Measurements from ENCODE around the gene RNF6. TPM values are rescaled to one million over a fixed set of nuclear protein-coding genes. Genes with fewer than 3 reads are reported as not detected.
"Not testable (repeated sequence)": the region's sequence is repeated elsewhere in the genome, so short reads cannot be mapped to it uniquely, and the experiment has no call there.

The RNF6 gene
- polyA plus RNA-seq (ENCODE audit: low read depth in 6 of 6) = 10 to 100 TPM; 37.7 to 60.9 (median 45.1) TPM

- peak within 1 kb of the TSS; percentile 96 to 100 (median 99) for H3K27ac Mint-ChIP-seq
Measured at GRCh38 chr13:26221721-26222519, at the start of gene RNF6. RNF6 (minus strand) TSS chr13:26222314; CDS start chr13:26219649, 2,665 bp downstream.

GRCh38 chr13:26270707-26271106, 48.6 kb upstream of the RNF6 start:
- Mint-ChIP-seq H3K27me3 (no peaks in the 10 kb centered on the region), H3K9me3 (no peaks in the 10 kb centered on the region), H3K4me3 (no peak overlapping the region), H3K4me1 (peaks cover 24 to 34% (median 29%) of the 10 kb centered on the region in 3 donors), H3K36me3 (no peaks in the 10 kb centered on the region), H3K27ac (peak overlapping the region in 1 of 6 donors; percentile 57)
- ATAC-seq (ENCODE audit: low read depth in 2 of 2) (no peak), DNase-seq (no peak)

More at GRCh38 chr13:26221721-26222519, at the start of gene RNF6:
- peaks cover 16 to 21% of the 10 kb centered on the region in 2 donors for H3K36me3 Mint-ChIP-seq
- peaks cover 4 to 16% (median 7%) of the 10 kb centered on the region in 3 donors for H3K27me3 Mint-ChIP-seq
- ATAC-seq (ENCODE audit: low read depth in 2 of 2) (peak; percentile 88 to 89), DNase-seq (peak; percentile 87)
- peaks cover 0 to 1% (median 0%) of the 10 kb centered on the region in 7 donors for H3K9me3 Mint-ChIP-seq
- H3K4me1 Mint-ChIP-seq = peaks cover 28 to 36% (median 36%) of the 10 kb centered on the region in 3 donors
- H3K4me3 Mint-ChIP-seq = peak within 1 kb of the TSS; percentile 95 to 100 (median 98)

- peaks cover 0 to 2% (median 0%) of the 10 kb centered on the region in 7 donors for H3K9me3 Mint-ChIP-seq
- H3K27ac Mint-ChIP-seq = peak overlapping the region in 1 of 6 donors; percentile 2
- H3K4me3 Mint-ChIP-seq = peak overlapping the region in 1 of 8 donors; percentile 0
- no peak for ATAC-seq (ENCODE audit: low read depth in 2 of 2)
- H3K4me1 Mint-ChIP-seq = peaks cover 29 to 49% (median 37%) of the 10 kb centered on the region in 3 donors
- no peak for DNase-seq
- H3K36me3 Mint-ChIP-seq = no peaks in the 10 kb centered on the region
- no peaks in the 10 kb centered on the region for H3K27me3 Mint-ChIP-seq
Measured at GRCh38 chr13:26266311-26266710, 44.2 kb upstream of the RNF6 start.

- DNase-seq = no peak
- Mint-ChIP-seq H3K9me3 (peaks cover 0 to 2% (median 0%) of the 10 kb centered on the region in 7 donors), H3K27ac (peak overlapping the region in 1 of 6 donors; percentile 55), H3K4me3 (no peak overlapping the region), H3K36me3 (no peaks in the 10 kb centered on the region), H3K4me1 (peaks cover 22 to 55% (median 29%) of the 10 kb centered on the region in 3 donors), H3K27me3 (no peaks in the 10 kb centered on the region)
- ATAC-seq (ENCODE audit: low read depth in 2 of 2) = no peak
Measured at GRCh38 chr13:26262156-26262555, 40.0 kb upstream of the RNF6 start.

GRCh38 chr13:26259634-26260033, 37.5 kb upstream of the RNF6 start:
- H3K36me3 Mint-ChIP-seq = no peaks in the 10 kb centered on the region
- H3K4me1 Mint-ChIP-seq = peaks cover 19 to 53% (median 26%) of the 10 kb centered on the region in 3 donors
- ATAC-seq (ENCODE audit: low read depth in 2 of 2) (no peak), DNase-seq (no peak)
- H3K4me3 Mint-ChIP-seq = no peak overlapping the region
- peaks cover 0 to under 1% (median 0%) of the 10 kb centered on the region in 7 donors for H3K9me3 Mint-ChIP-seq
- no peak overlapping the region for H3K27ac Mint-ChIP-seq
- H3K27me3 Mint-ChIP-seq = no peaks in the 10 kb centered on the region

- H3K9me3 Mint-ChIP-seq = no peaks in the 10 kb centered on the region
- no peak overlapping the region for H3K27ac Mint-ChIP-seq
- peak overlapping the region in 1 of 8 donors; percentile 37 for H3K4me3 Mint-ChIP-seq
- no peaks in the 10 kb centered on the region for H3K27me3 Mint-ChIP-seq
- DNase-seq = no peak
- ATAC-seq (ENCODE audit: low read depth in 2 of 2) = no peak
- H3K36me3 Mint-ChIP-seq = peaks cover 0 to 8% of the 10 kb centered on the region in 2 donors
- peaks cover 23 to 52% (median 37%) of the 10 kb centered on the region in 3 donors for H3K4me1 Mint-ChIP-seq
Measured at GRCh38 chr13:26257049-26257448, 34.9 kb upstream of the RNF6 start.

- peaks cover 0 to 8% of the 10 kb centered on the region in 2 donors for H3K36me3 Mint-ChIP-seq
- no peaks in the 10 kb centered on the region for H3K27me3 Mint-ChIP-seq
- peak overlapping the region in 6 of 8 donors; percentile 63 to 99 (median 94) for H3K4me3 Mint-ChIP-seq
- H3K27ac Mint-ChIP-seq = peak overlapping the region in 1 of 6 donors; percentile 22
- no peaks in the 10 kb centered on the region for H3K9me3 Mint-ChIP-seq
- DNase-seq (no peak), ATAC-seq (ENCODE audit: low read depth in 2 of 2) (no peak)
- peaks cover 18 to 40% (median 37%) of the 10 kb centered on the region in 3 donors for H3K4me1 Mint-ChIP-seq
Measured at GRCh38 chr13:26255691-26256277, 33.7 kb upstream of the RNF6 start.

GRCh38 chr13:26255115-26255514, 33.0 kb upstream of the RNF6 start:
- ATAC-seq (ENCODE audit: low read depth in 2 of 2) (no peak), DNase-seq (no peak)

GRCh38 chr13:26254583-26255111, 32.5 kb upstream of the RNF6 start:
- peaks cover 0 to 8% of the 10 kb centered on the region in 2 donors for H3K36me3 Mint-ChIP-seq

More at GRCh38 chr13:26255115-26255514, 33.0 kb upstream of the RNF6 start:
- peak overlapping the region; percentile 85 to 99 (median 91) for H3K4me3 Mint-ChIP-seq
- H3K9me3 Mint-ChIP-seq = no peaks in the 10 kb centered on the region
- H3K36me3 Mint-ChIP-seq = peaks cover 0 to 8% of the 10 kb centered on the region in 2 donors
- H3K27ac Mint-ChIP-seq = peak overlapping the region; percentile 70 to 91 (median 86)
- H3K4me1 Mint-ChIP-seq = peaks cover 17 to 34% (median 33%) of the 10 kb centered on the region in 3 donors
- no peaks in the 10 kb centered on the region for H3K27me3 Mint-ChIP-seq

GRCh38 chr13:26253787-26254582, 31.9 kb upstream of the RNF6 start, which contains the start of gene CDK8:
CDK8 (plus strand) TSS chr13:26254129; CDS start chr13:26254642, 513 bp downstream.
- no peaks in the 10 kb centered on the region for H3K9me3 Mint-ChIP-seq
- no peaks in the 10 kb centered on the region for H3K27me3 Mint-ChIP-seq
- H3K36me3 Mint-ChIP-seq = peaks cover 0 to 8% of the 10 kb centered on the region in 2 donors
- ATAC-seq (ENCODE audit: low read depth in 2 of 2) (peak; percentile 85), DNase-seq (peak; percentile 91)
- peaks cover 17 to 31% (median 29%) of the 10 kb centered on the region in 3 donors for H3K4me1 Mint-ChIP-seq
- H3K27ac Mint-ChIP-seq = peak within 1 kb of the TSS; percentile 86 to 94 (median 86)
- peak within 1 kb of the TSS; percentile 85 to 99 (median 93) for H3K4me3 Mint-ChIP-seq

More at GRCh38 chr13:26254583-26255111, 32.5 kb upstream of the RNF6 start:
- peak; percentile 56 for DNase-seq
- peak; percentile 37 to 41 for ATAC-seq (ENCODE audit: low read depth in 2 of 2)
- Mint-ChIP-seq H3K27ac (peak overlapping the region; percentile 70 to 91 (median 86)), H3K9me3 (no peaks in the 10 kb centered on the region), H3K27me3 (no peaks in the 10 kb centered on the region), H3K4me1 (peaks cover 17 to 33% (median 33%) of the 10 kb centered on the region in 3 donors), H3K4me3 (peak overlapping the region; percentile 85 to 99 (median 91))

GRCh38 chr13:26253262-26253786, 31.2 kb upstream of the RNF6 start:
- Mint-ChIP-seq H3K4me1 (peaks cover 17 to 28% (median 27%) of the 10 kb centered on the region in 3 donors), H3K9me3 (no peaks in the 10 kb centered on the region), H3K27me3 (no peaks in the 10 kb centered on the region), H3K36me3 (peaks cover 0 to 8% of the 10 kb centered on the region in 2 donors), H3K27ac (peak overlapping the region in 5 of 6 donors; percentile 65 to 94 (median 86)), H3K4me3 (peak overlapping the region; percentile 85 to 99 (median 92))
- no peak for ATAC-seq (ENCODE audit: low read depth in 2 of 2)
- no peak for DNase-seq

- not testable (repeated sequence) for H3K36me3 Mint-ChIP-seq; H3K27me3 Mint-ChIP-seq; H3K27ac Mint-ChIP-seq; ATAC-seq (ENCODE audit: low read depth in 2 of 2); H3K9me3 Mint-ChIP-seq; DNase-seq; H3K4me3 Mint-ChIP-seq
- H3K4me1 Mint-ChIP-seq = peaks cover 15 to 23% (median 23%) of the 10 kb centered on the region in 3 donors
Measured at GRCh38 chr13:26252006-26252405, 29.9 kb upstream of the RNF6 start.
